Measurements from ENCODE around the gene NRN1L.
A peak's percentile ranks its signal among the peaks of the same experiment; 100 is the strongest.

Gene NRN1L

GRCh38 chr16:67934306-67935100 lies 49.8 kb downstream of the NRN1L start:
- DNase-seq (ENCODE audit: low read depth in 4 of 4, low spot score in 1 of 4): no peak

GRCh38 chr16:67935101-67935401 lies 50.4 kb downstream of the NRN1L start:
- no peak for DNase-seq (ENCODE audit: low read depth in 4 of 4, low spot score in 1 of 4)

- peak; percentile 78 to 97 (median 85) for DNase-seq (ENCODE audit: low read depth in 4 of 4, low spot score in 1 of 4)
Observed at GRCh38 chr16:67935402-67936123, 50.9 kb downstream of the NRN1L start.
